HG03060 (cell line): ENCODE data around the gene TRAPPC11.

ENCODE experiments used
- ATAC-seq: cut with Tn5 transposase; IDR thresholded peaks from one replicate; pipeline ENCODE4 v1.9.1; 2021; ENCODE audit warnings: low read depth, moderate number of reproducible peaks; ENCODE audit not compliant: unreplicated experiment

Gene TRAPPC11

DNA sequence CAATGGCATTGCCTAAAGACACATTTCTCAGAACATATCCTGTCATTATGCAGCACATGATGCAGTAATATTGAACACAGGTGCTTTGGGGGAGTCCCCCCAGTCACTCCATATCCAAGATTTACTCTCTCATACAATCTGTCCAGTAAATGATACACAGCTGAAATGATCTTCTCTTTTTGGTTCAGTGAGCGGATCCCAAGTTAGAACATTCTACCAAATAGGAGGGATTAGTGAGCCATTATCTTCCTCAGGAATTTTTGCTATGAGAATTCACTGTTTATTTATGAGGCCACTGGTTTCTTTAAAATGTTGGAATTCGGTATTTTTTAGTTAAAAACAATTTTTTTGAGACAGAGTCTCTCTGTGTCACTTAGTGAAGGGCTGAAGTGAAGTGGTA is 96.5 kb downstream of the TRAPPC11 start:
- ATAC-seq = no peak

DNA sequence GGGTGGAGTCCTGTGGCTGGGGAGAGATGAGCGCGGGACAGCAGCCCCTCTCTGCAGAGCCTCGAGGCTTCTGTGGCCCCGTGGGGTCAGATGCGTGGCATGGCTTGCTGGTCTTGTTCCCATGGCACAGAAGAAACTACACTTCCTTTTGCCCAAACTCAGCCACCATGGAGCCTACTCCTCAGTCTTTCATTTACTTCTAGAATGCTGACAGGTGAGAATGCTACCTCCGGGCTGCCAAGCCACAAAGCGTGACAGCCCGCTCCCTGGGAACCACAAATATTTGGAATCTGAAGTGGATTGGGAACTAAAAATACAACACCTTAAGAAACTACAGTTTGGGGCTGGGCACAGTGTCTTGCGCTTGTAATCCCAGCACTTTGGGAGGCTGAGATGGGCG is 98.0 kb downstream of the TRAPPC11 start:
- no peak for ATAC-seq

DNA sequence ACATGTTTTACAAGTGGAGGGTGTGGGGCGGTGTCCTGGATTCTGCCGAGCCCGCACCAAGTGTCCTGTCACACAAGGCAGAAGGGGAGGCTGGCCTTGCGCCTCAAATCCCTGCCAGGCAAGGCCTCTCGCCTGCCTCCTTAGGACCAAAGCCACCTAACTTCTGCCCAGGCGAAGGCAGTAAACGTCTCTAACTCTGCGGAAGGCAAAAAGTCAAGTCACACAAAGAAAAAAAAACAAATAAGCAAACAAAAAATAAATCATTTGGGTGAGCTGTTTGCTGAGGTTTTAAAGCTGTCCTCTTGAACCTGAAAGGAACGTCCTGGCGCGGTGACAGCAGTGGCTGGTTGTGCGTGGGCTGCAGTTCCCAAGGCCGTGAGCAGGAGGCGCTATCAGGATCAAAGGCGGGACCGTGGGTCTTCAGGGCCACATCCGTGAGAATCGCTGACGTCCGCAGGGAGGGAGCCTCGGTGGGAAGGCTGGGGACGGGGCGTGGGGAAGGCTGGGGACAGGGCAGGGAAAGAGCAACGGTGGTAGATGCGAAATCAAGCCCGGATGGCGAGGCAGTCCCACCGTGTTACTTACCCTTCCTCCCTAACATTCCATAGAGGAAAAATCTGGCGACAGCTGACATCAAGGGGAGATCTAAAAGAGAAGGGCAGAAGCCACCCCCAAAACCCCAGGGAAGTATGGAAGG is 99.1 kb downstream of the TRAPPC11 start:
- ATAC-seq = no peak

DNA sequence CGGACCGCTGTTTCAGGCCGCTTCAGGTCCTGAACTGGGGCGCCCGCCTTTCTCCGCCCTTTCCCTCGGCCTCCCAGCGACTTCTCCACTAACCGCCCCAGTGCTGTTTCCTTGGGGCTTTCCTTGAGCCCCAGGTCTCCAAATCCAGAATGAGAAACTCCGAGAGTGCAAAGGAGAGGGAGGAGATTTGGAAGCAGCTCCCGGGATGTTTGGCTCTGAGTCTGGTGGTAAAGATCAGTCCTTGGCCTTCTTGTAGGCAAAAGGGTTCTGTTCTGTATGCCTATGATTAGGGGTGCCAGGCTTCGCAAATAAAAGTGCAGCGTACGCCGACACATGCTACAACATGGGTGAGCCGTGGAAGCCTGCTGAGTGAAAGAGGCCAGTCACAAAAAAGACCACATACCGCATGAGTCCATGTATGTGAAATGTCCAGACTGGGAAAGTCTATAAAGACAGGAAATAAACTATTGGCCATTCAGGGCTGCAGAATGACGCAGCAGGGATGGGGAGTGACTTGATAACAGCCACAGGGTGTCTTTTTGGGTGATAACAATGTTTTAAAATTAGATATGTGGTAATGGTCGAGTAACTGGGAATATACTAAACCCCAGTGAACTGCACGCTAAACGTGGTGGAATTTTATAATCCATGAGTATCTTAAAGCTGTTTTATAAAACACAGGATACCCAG is 99.8 kb downstream of the TRAPPC11 start:
- ATAC-seq = no peak

DNA sequence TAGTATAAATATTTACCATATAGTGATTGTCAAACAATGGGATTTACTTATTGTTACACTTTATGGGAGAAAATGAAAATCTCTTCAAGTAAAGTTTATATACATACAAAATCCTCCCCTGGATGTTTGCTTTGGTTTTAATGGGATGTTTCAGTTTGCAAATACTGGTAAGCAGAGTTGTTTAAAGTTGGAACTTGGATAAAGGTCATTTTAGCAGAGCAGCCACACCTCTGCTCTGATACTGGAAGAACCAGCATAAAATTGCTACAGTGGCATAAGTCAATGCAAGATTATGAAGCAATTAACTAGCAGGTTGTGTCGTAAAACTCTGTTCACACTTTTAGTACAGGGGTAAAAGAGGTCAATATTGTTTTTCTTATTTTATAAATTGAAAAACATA is 101.2 kb downstream of the TRAPPC11 start:
- no peak for ATAC-seq
